Left ventricle myocardium inferior (tissue), 1 donor: ENCODE measurements around the gene ACAN. TPM values are rescaled to one million over a fixed set of nuclear protein-coding genes. Genes with fewer than 3 reads are reported as not detected.

ENCODE experiments used
- DNase-seq: peaks from one replicate; pipeline ENCODE4 v3.0.0-alpha.2; 2020
- H3K27ac ChIP-seq: fragments of 200-600 bp; replicated peaks from 2 replicates; pipeline ENCODE4 v1.8.0; 2021
- H3K27me3 ChIP-seq: fragments of 200-600 bp; 2 replicates; pipeline ENCODE4 v1.8.0; 2021; ENCODE audit warnings: low read depth
- H3K36me3 ChIP-seq: fragments of 200-600 bp; 2 replicates; pipeline ENCODE4 v1.8.0; 2021
- H3K4me1 ChIP-seq: fragments of 200-600 bp; 2 replicates; pipeline ENCODE4 v1.8.0; 2021
- H3K4me3 ChIP-seq: fragments of 200-600 bp; 2 replicates; pipeline ENCODE4 v1.8.0; 2021; ENCODE audit warnings: mild to moderate bottlenecking, moderate library complexity
- H3K9me3 ChIP-seq: fragments of 200-600 bp; replicated peaks from 2 replicates; pipeline ENCODE4 v1.8.0; 2021
- intact Hi-C: fragments of 100-400 bp; cut with micrococcal nuclease; formaldehyde crosslinking; loops from one replicate; pipeline ENCODE4 v1.11.0; 2022
- total RNA-seq: library from RNA; stranded (reverse); fragmentation: NEBNext Ultra II Directional; extraction: Animal tissue kit (Norgen Biotek cat#: 25700); gene quantifications from one replicate; pipeline ENCODE4 v1.2.1, GENCODE V29; 2021
- TF ChIP-seq, protein P1 (sequence below): fragments of 200-600 bp; IDR thresholded peaks from 2 replicates; pipeline ENCODE4 v1.8.0; 2021; ENCODE audit warnings: antibody characterized with exemption, mild to moderate bottlenecking, borderline replicate concordance
- donor health status: DM: no; HTN: yes; CAD: no; lungs with severe emphysema.

The ACAN gene
- total RNA-seq, 1 donor from 2014 or later = not detected

DNA sequence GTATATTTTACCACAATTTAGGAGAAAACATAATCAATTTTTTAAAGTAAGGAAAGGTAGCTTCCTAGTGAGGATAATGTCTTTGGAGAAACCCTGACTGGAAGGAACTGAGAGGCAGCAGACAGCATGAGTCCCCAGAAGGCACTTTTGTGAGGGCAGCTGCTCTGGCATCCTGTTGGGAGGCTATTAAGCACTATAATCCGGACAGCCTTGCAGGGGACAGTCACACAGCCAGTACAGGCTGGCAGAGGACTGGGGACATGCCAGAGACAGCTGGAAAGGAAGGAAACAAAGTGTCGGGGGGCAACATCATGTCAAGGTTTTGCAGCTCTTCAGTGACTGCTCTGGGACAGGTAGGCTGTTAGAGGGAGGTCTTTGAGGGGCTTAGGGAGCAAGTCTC, 15.7 kb downstream of the ACAN start:
- H3K36me3 ChIP-seq = no peaks in the 10 kb centered on the region
- H3K27ac ChIP-seq = no peak overlapping the region
- DNase-seq = no peak
- TF ChIP-seq, protein P1, sequence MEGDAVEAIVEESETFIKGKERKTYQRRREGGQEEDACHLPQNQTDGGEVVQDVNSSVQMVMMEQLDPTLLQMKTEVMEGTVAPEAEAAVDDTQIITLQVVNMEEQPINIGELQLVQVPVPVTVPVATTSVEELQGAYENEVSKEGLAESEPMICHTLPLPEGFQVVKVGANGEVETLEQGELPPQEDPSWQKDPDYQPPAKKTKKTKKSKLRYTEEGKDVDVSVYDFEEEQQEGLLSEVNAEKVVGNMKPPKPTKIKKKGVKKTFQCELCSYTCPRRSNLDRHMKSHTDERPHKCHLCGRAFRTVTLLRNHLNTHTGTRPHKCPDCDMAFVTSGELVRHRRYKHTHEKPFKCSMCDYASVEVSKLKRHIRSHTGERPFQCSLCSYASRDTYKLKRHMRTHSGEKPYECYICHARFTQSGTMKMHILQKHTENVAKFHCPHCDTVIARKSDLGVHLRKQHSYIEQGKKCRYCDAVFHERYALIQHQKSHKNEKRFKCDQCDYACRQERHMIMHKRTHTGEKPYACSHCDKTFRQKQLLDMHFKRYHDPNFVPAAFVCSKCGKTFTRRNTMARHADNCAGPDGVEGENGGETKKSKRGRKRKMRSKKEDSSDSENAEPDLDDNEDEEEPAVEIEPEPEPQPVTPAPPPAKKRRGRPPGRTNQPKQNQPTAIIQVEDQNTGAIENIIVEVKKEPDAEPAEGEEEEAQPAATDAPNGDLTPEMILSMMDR = no peak
- intact Hi-C loops = no loop called here
- peaks cover 71% of the 10 kb centered on the region for H3K27me3 ChIP-seq
- no peak overlapping the region for H3K4me3 ChIP-seq
- H3K4me1 ChIP-seq = no peaks in the 10 kb centered on the region
- no peaks in the 10 kb centered on the region for H3K9me3 ChIP-seq

DNA sequence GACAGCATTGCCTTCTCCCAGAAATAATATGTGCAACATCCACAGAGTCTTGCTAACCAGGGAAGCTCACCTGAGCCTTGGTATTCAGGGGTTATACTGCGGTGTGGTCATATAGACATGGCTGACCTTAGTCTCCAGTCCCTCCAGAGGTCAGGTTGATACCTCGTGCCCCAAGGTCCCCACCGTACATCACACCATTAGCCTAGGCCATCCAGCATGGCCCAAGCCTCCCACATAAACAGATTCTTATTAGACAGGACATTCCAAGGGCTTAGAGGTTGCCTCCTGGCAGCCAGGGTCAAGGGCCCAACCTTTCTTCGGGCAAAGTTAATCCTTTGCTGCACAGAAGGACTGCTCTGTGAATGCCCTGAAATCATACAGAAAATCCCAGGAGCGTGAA, 18.8 kb downstream of the ACAN start:
- H3K36me3 ChIP-seq = no peaks in the 10 kb centered on the region
- DNase-seq = no peak
- peaks cover 67% of the 10 kb centered on the region for H3K27me3 ChIP-seq
- TF ChIP-seq, protein P1 = no peak
- H3K4me3 ChIP-seq = no peak overlapping the region
- no peak overlapping the region for H3K27ac ChIP-seq
- intact Hi-C loops = no loop called here
- H3K4me1 ChIP-seq = no peaks in the 10 kb centered on the region
- no peaks in the 10 kb centered on the region for H3K9me3 ChIP-seq

DNA sequence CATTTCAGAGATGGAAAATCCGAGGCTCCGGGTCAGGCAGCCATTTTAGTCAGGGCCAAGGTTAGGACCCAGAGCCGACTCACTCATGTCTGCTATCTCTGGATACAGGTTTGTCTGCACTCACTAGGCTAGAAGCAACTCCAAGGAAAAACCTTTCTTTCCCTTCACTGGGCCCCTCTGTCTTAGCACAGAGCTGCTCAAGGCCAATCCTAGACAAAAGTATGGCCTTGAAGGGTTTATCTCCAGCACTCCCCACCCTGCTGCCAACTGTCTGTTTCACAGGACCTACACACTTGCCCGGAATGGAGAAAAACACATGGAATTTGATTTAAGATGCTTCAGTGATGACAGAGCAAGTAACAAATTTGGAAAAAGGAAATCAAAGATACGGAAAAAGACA, 25.6 kb downstream of the ACAN start:
- no peak for DNase-seq
- Histone ChIP-seq H3K27ac (no peak overlapping the region), H3K27me3 (peaks cover 22% of the 10 kb centered on the region), H3K4me3 (no peak overlapping the region), H3K4me1 (no peaks in the 10 kb centered on the region), H3K36me3 (no peaks in the 10 kb centered on the region), H3K9me3 (no peaks in the 10 kb centered on the region)
- TF ChIP-seq, protein P1 = no peak
- intact Hi-C loops = no loop called here

DNA sequence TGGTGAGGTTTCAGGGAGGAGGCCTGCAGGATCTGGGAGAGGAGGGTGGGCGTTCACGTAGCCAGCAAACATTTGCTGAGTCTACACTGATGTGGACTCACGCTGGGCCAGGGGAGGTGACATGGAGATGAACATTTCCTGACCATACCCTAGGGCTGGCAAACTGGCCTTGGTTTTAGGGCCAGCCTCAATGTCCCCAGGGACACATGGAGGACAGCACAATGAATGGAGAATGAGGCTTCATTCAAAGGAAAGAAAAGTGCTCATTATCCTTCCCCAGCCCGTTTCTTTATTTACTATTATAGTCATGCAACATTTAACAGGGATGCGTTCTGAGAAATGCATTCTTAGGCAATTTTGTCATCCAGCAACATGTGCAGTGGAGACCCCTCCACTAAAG, 26.8 kb downstream of the ACAN start:
- no peak overlapping the region for H3K4me3 ChIP-seq
- no peaks in the 10 kb centered on the region for H3K4me1 ChIP-seq
- no peaks in the 10 kb centered on the region for H3K36me3 ChIP-seq
- H3K27me3 ChIP-seq = peaks cover 22% of the 10 kb centered on the region
- no peak overlapping the region for H3K27ac ChIP-seq
- intact Hi-C loops = loop anchor here (10.0 kb wide), 1 partner anchor 175 kb away; no protein-coding TSS in a partner anchor
- TF ChIP-seq, protein P1 = no peak
- no peaks in the 10 kb centered on the region for H3K9me3 ChIP-seq
- no peak for DNase-seq

DNA sequence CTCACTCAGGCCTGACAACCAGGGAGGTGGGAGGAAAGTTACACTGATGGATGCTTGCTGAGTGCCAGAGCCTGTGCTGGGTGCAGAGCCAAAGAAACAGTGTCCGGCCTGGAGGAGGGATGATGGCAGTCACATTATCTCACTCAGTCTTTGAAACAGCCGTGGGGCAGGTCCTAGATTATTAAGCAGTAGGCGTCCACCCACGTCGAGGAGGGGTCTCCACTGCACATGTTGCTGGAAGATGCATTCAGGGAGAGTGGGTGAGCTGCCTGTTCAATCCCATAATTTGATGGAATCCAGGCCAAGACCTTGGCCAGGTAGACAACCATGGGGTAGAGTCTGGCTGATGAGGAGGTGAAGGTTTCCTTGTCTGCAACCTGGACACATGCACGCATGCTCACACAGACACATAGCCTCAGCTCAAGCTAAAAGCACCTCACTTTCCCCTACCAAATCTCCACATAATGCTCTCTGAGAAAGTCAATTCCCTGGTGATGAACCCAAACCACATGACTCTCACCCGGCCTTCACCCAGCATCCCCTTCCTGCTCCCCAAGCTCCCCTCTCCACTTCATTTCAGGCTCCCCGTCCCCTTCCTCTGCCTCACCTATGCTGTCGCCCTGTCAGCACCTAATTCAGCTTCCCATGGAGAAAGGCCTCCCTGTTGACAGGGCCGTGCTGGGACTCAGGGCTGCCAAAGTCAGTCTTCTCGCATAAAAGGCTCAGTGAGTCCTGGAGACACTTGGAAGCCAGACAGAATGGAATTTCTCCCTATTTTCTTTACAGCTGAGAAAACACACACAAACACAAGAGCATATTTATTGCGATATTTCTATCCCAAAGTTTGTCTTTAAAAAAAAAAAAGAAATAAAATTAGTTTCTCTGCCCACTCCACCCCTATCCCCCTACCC, 29.8 kb downstream of the ACAN start:
- Histone ChIP-seq H3K36me3 (no peaks in the 10 kb centered on the region), H3K4me1 (no peaks in the 10 kb centered on the region), H3K4me3 (no peak overlapping the region), H3K27ac (no peak overlapping the region), H3K27me3 (peaks cover 6% of the 10 kb centered on the region), H3K9me3 (no peaks in the 10 kb centered on the region)
- TF ChIP-seq, protein P1 = no peak
- intact Hi-C loops = loop anchor here (10.0 kb wide), 1 partner anchor 178 kb away; no protein-coding TSS in a partner anchor
- DNase-seq = no peak
